GM19468 (cell line): Measurements from ENCODE around the gene PPP2R2C.
A peak's percentile ranks its signal among the peaks of the same experiment; 100 is the strongest.

Experiments used
- ATAC-seq: cut with Tn5 transposase; IDR thresholded peaks from one replicate; pipeline ENCODE4 v1.9.1; 2021; ENCODE audit warnings: mild to moderate bottlenecking, moderate library complexity, moderate number of reproducible peaks; ENCODE audit not compliant: unreplicated experiment; ENCODE audit errors: extremely low read depth

The PPP2R2C gene

GRCh38 chr4:6386091-6386490 is 86.3 kb downstream of the PPP2R2C start:
- no peak for ATAC-seq

- ATAC-seq, result no peak
These were observed 87.1 kb downstream of the PPP2R2C start for GRCh38 chr4:6385288-6385687.

GRCh38 chr4:6384541-6384940 is 87.9 kb downstream of the PPP2R2C start:
- ATAC-seq, result no peak

GRCh38 chr4:6383929-6384328 is 88.5 kb downstream of the PPP2R2C start:
- no peak for ATAC-seq

- ATAC-seq, result no peak
These were observed 89.4 kb downstream of the PPP2R2C start for GRCh38 chr4:6383009-6383404.

GRCh38 chr4:6381571-6382123 is 90.8 kb downstream of the PPP2R2C start:
- ATAC-seq, result no peak

- no peak for ATAC-seq
These were observed 91.5 kb downstream of the PPP2R2C start for GRCh38 chr4:6380746-6381410.

- no peak for ATAC-seq
These were observed 92.4 kb downstream of the PPP2R2C start for GRCh38 chr4:6379767-6380745.

GRCh38 chr4:6378493-6379445 is 93.6 kb downstream of the PPP2R2C start:
- ATAC-seq, result no peak

GRCh38 chr4:6377626-6378492 is 94.6 kb downstream of the PPP2R2C start:
- ATAC-seq, result no peak

- no peak for ATAC-seq
These were observed 96.7 kb downstream of the PPP2R2C start for GRCh38 chr4:6375620-6376295.

GRCh38 chr4:6374575-6374974 is 97.8 kb downstream of the PPP2R2C start:
- ATAC-seq, result no peak

GRCh38 chr4:6373541-6374410 is 98.6 kb downstream of the PPP2R2C start:
- no peak for ATAC-seq

GRCh38 chr4:6372649-6373525 is 99.5 kb downstream of the PPP2R2C start:
- peak; percentile 68 for ATAC-seq

- ATAC-seq, result no peak
These were observed 100.6 kb downstream of the PPP2R2C start for GRCh38 chr4:6371812-6372211.

GRCh38 chr4:6371271-6371670 is 101.1 kb downstream of the PPP2R2C start:
- ATAC-seq, result no peak
